Forelimb muscle (tissue), 1 donor: ENCODE data around the gene TNFSF15. TPM values are rescaled to one million over a fixed set of nuclear protein-coding genes. Genes with fewer than 3 reads are reported as not detected.
"Not testable (repeated sequence)": the region's sequence is repeated elsewhere in the genome, so short reads cannot be mapped to it uniquely, and the experiment has no call there.

ENCODE experiments used
- DNase-seq: peaks from one replicate; pipeline ENCODE4 v3.0.0-alpha.2; 2013; ENCODE audit warnings: low read depth
- polyA plus RNA-seq: library from polyadenylated mRNA; unstranded; fragments of 120-200 nt; gene quantifications from one replicate; pipeline ENCODE4 v1.2.1, GENCODE V29; 2013; ENCODE audit not compliant: insufficient read length

Gene TNFSF15
- polyA plus RNA-seq, 1 donor, result 0.13 TPM

DNA sequence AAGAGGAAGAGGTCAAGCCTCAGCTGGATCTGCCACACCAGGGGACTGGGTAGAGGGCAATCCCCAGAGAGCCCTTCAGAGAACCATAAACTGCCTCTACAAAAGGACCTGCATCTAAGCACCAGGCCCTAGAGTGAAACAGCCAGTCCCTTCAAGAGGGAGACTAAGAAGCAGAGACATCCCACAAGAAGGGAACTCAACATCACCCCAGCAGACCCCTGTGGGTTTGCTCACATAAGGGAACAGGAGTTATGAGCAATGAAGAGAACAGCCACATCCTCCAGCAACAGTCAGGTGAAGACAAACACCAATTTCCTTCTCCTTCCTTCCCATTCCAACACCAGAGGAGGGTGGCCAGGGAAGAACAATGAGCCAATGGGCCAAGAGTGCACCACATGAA, 48.9 kb downstream of the TNFSF15 start:
- no peak for DNase-seq

DNA sequence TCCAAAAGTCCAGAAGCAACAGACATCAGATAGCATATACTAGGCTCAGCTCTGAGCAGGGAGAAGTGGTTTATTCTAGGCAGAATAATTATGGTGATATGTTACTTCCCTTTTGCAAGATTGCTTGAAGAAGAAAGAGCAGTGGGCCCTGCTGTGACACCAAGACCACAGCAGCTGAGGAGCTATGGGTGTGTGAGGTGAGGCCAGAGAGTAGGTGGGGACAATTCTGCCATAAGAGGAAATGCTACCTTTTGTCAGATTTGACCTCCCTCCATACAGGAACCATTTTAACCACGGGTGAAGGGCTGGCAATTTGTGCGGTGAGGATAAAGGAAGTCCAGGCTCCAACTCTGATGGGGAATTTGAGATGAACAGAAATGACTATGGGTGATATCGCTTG, 51.3 kb downstream of the TNFSF15 start:
- no peak for DNase-seq

DNA sequence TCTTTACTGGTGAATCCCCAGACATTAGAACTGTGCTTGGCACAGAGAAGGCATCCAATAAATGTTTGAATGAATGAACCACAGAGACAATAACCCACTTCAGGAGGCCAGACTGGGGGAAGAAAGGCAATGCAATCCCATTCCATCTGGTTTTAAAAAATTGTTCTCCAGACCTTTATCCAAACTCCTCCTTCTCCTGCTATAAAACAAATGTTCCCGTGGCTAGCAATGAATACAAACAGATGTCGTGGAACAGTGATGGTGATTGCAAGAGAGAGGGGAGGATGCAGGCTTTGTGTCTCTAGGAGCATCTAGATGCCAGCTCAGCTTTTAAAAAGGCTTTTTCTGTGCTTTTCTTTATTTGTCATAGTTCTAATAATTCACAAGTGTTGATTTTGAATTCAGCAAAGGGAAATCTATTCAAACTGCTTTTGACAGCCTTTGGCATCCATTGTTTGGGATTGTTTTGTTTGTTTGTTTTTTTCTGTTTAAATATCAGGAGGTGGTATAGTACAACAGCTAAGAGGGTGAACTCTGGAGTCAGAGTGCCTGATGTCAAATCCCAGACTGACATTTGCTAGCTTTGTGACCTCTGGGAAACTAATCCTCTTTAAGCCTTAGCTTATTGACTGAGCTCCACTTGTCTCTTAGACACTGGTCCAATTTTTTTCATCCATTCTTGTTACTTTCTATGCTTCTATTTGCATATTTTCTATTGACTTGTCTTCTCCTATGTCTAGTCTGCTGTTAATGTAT, 59.1 kb downstream of the TNFSF15 start:
- peak; percentile 68 for DNase-seq

DNA sequence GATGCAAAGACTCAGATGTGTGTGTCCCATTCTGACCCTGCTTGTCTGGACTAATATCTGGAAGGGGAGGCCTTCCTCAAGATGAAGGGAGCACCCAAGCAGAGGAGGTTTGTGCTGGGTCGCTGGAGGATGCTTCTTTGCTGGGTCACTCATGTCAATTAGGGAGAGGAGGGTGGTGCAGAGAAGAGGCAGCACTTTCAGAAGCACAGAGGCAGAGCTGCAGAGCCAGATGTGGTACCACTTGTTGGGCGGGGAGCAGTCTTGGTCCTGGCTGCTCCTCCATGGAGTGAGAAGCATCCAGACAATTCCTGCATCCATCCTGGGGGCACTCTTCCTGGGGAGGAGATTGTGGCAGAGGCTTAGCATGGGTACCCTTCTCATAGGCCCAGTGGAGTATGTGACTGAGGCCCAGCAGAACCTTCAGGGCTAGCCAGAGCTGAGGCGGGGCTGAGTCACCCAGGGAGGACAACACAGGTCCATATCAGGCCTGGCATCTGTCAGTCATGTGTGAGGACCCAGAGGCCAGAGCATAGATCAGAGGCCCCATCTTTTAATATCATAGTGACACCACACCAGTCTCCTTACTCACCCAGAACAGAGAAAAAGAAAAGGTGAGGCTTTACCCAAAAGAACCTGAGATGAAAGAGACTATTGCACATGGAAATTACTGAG, 59.8 kb downstream of the TNFSF15 start:
- no peak for DNase-seq

DNA sequence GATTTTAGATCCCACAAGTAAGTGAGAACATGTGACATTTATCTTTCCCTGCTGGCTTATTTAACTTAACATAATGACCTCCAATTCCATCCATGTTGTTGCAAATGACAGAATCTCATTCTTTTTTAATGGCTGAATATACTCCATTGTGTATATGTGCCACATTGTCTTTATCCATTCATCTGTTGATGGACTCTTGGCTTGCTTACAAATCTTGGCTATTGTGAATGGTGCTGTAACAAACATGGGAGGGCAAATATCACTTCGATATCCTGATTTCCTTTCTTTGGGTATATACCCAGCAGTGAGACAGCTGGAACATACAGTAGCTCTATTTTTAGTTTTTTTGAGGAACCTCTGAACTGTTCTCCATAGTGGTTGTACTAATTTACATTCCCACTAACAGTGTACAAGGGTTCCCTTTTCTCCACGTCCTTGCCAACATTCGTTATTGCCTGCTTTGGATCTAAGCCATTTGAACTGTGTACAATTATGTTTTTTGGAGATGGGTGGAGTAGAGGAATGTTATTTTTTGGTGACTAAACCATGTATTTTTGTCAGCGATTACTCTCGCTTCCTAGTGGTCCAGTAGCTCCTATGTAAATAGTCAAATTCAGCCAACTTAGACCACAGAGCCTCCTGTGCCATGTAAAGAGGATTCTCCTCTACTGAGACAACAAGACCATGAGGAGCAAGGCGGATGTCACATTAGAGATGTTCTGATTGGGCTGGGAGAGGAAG, 60.6 kb downstream of the TNFSF15 start:
- DNase-seq, result no peak

DNA sequence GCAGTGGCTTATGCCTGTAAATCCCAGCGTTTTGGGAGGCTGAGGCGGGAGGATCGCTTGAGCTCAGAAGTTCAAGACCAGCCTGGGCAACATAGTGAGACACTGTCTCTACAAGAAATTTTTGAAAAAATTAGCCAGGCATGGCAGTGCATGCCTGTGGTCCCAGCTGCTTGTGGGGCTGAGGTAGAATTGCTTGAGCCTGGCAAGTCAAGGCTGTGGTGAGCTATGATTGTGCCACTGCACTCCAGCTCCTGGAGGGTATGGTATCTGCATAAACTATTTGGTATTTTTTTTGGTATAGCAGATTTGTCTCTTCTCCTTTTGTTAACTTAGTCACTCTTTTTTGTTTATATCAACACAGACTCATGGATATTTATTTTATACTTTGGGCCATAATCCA, 62.4 kb downstream of the TNFSF15 start:
- no peak for DNase-seq

DNA sequence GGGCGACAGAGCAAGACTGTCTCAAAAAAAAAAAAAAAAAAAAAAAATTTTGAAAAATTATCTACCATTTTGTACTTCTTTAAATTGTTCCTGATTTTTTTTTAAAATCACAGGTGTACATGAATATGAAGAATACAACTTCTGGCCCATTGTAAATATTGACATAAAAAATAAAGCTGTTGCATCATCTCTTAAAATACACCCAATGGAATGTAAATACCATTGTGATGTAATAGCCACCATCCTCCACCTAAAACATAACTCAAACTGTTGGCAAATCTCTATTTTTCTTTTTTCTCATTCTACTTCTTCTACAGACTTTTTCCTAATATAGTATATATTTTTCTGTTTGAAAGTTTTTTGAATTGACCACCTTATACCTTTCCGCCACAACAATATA, 62.9 kb downstream of the TNFSF15 start:
- DNase-seq, result no peak

DNA sequence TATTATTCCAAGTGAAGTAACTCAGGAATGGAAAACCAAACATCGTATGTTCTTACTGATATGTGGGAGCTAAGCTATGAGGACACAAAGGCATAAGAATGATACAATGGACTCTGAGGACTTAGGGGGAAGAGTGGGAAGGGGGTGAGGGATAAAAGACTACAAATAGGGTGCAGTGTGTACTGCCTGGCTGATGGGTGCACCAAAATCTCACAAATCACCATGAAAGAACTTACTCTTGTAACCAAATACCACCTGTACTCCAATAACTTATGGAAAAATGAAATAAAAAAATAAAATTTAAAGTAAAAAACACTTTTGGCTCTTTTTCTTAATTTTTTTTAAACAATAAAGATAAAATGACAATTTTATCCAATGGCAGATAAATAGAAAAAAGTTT, 64.3 kb downstream of the TNFSF15 start:
- DNase-seq, result not testable (repeated sequence)

DNA sequence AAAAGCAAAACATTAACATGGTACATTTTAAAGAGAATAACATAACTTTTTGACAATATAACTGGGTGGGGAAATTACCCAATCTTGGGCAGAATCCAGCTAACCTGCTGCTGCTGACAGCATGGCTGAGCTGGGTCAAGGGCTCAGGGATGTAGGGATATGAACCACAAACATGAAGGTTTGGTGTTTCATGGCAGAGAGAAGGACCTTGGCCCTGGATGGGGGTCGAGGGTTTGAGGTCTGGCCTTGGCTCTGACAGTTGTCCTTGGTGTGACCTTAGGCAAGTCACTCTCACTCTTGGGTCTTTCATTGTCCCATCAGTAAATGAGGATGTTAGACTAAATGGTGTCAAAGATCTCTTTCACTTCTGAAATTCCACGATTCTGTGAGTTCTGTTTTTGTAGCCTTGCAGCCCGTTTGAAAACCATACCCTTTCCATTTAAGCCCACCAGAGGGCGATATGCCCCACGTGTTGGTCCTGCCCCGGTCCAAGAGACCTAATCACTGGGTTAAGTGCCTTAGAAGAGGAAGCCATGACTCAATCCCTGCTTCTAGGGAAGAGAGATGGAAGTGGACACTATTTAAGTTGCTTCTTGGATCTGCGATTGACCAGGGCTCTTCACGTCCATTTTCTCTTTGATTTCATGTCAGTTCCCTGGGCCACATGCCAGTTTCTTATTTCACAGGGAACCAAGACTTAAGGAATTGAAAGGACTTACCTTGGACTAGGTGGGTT, 67.1 kb downstream of the TNFSF15 start:
- DNase-seq, result peak; percentile 34

DNA sequence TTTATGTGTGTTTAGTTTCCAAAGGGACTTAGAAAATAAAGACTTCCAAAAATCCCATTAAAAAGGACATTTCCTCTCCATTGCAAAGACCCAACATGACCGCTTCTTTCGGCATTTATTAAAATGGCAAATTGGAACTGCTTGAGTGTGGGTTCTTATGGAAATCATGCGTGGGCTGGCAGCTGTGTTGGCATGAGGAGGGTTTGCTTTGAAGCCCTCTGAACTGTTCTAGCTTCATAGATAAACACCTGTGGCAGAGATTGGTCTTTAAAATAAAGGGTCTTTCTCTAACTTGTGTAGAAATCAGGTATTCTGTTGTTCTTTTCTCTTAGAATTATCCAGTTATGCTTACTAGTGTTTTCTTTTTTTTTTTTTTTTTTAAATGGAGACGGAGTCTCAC, 68.0 kb downstream of the TNFSF15 start:
- DNase-seq, result no peak

DNA sequence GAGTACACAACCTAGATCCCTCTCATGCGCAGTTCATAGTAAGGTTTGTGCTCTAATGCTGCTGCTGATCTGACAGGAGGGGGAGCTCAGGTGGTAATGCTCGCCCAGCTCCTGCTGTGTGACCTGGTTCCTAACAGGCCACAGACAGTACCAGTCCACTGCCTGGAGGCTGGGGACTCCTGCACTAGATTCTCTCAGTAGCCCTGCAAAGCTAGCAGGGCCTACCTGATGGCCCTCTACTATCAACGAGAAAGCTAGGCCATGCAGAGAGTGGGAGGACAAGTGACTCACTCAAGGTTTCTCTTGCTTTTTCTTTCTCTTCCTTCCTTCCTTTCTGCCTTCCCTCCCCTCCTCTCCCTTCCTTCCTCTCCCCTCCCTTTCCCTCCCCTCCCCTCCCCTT, 68.7 kb downstream of the TNFSF15 start:
- DNase-seq, result no peak

DNA sequence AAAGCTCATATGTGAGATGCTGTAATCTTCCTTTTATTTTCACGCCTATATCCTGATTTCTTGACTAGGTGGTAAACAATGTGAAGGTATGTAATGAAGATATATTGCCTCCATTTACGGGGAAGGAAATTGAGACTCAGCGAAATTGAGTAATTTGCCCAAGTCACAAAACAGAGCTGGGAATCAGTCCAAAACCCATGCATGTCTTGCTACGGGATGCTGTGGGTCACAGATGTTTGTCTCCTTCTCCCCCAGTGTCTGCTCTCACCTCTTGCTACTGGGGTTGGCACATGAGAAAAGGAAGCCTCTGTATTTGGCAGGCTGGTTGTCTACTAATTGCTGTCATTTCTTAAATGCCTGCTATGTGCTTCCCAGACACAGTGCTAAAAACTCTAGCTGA, 70.1 kb downstream of the TNFSF15 start:
- DNase-seq, result no peak

DNA sequence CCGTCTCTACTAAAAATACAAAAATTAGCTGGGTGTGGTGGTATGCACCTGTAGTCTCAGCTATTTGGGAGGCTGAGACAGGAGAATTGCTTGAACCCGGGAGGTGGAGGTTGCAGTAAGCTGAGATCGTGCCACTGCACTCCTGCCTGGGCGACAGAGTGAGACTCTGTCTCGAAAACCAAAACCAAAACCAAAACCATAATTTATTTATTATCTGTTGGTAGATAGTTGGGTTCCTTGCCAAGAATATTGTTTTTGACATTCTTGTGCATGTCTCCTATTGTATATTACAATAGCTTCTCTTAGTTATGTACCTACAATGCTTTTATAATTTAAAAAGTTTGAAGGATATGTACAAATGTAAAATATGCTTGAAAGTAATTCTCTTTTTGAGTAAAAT, 70.7 kb downstream of the TNFSF15 start:
- DNase-seq, result not testable (repeated sequence)

Other genes starting within 250 kb of the TNFSF15 start
- gene ATP6V1G1, start 218.3 kb downstream of the TNFSF15 start, polyA plus RNA-seq, result 84.0 TPM
- gene TMEM268, start 194.7 kb downstream of the TNFSF15 start, polyA plus RNA-seq, result 5.0 TPM
- not detected for gene TEX53, start 148.2 kb downstream of the TNFSF15 start, polyA plus RNA-seq
- gene TEX48, start 123.8 kb downstream of the TNFSF15 start, polyA plus RNA-seq, result not detected
- 0.53 TPM for gene TNFSF8, start 124.6 kb upstream of the TNFSF15 start, polyA plus RNA-seq